Stimulated activated CD4-positive, alpha-beta T cell treated with anti-CD3 and anti-CD28 coated beads, Interleukin-4, amount 100 ng/mL, for 48 hours (primary cell): ENCODE results near the gene HSPA9.
"Not testable (repeated sequence)": the region's sequence is repeated elsewhere in the genome, so short reads cannot be mapped to it uniquely, and the experiment has no call there.

Experiments used
- DNase-seq, 2 donors: peaks; one replicate each; pipeline ENCODE4 v3.0.0-alpha.2; 2020; ENCODE audit warnings: low read depth in 2 of 2

The HSPA9 gene

GRCh38 chr5:138533973-138534941 lies 40.9 kb downstream of the HSPA9 start:
- no peak for DNase-seq

- DNase-seq, result no peak
These were observed 45.4 kb downstream of the HSPA9 start for GRCh38 chr5:138529812-138530211.

- DNase-seq, result no peak
These were observed 46.3 kb downstream of the HSPA9 start for GRCh38 chr5:138528744-138529469.

- DNase-seq, result no peak
These were observed 47.0 kb downstream of the HSPA9 start for GRCh38 chr5:138528208-138528607.

- DNase-seq, result no peak
These were observed 48.0 kb downstream of the HSPA9 start for GRCh38 chr5:138527170-138527569.

GRCh38 chr5:138523406-138523805 lies 51.8 kb downstream of the HSPA9 start:
- no peak for DNase-seq

GRCh38 chr5:138520971-138521370 lies 54.2 kb downstream of the HSPA9 start:
- DNase-seq, result no peak

GRCh38 chr5:138517437-138517836 lies 57.8 kb downstream of the HSPA9 start:
- no peak for DNase-seq

- DNase-seq, result no peak
These were observed 59.5 kb downstream of the HSPA9 start for GRCh38 chr5:138515556-138516245.

GRCh38 chr5:138514021-138514420 lies 61.2 kb downstream of the HSPA9 start:
- no peak for DNase-seq

- DNase-seq, result no peak
These were observed 66.2 kb downstream of the HSPA9 start for GRCh38 chr5:138508958-138509357.

GRCh38 chr5:138507485-138507884 lies 67.7 kb downstream of the HSPA9 start:
- DNase-seq, result not testable (repeated sequence)

GRCh38 chr5:138506370-138507306 lies 68.6 kb downstream of the HSPA9 start:
- DNase-seq, result no peak

GRCh38 chr5:138504799-138505198 lies 70.4 kb downstream of the HSPA9 start:
- no peak for DNase-seq
